B cell (primary cell): ENCODE data around the gene MICU2.

ENCODE experiments used
- CTCF ChIP-seq: fragments of 200-600 bp; IDR thresholded peaks from one replicate; pipeline ENCODE4 v1.8.0; 2022; ENCODE audit warnings: antibody characterized with exemption, mild to moderate bottlenecking
- EZH2 ChIP-seq: IDR thresholded peaks from 2 replicates; pipeline ENCODE4 v1.6.1; 2012; ENCODE audit warnings: borderline replicate concordance, low read depth, mild to moderate bottlenecking, moderate library complexity, low read length; ENCODE audit not compliant: insufficient read depth, poor library complexity, severe bottlenecking

GRCh38 chr13:21443171-21443570 lies 160.8 kb downstream of the MICU2 start:
- TF ChIP-seq CTCF (no peak), EZH2 (no peak)
